SK-N-SH (cell line): ENCODE data around the gene TMEM232. TPM values are rescaled to one million over a fixed set of nuclear protein-coding genes. Genes with fewer than 3 reads are reported as not detected.

Experiments
- CTCF ChIA-PET: fragments of 300-600, 350-600 bp; formaldehyde crosslinking; extraction: SDS; loops from one replicate; lab custom pipeline; 2021; lab: Yijun Ruan, JAX
- POLR2A ChIA-PET: fragments of 350-600 bp; sonication (Branson Sonifier 250); formaldehyde crosslinking; extraction: SDS; loops from one replicate; lab custom pipeline; 2020; ENCODE audit warnings: antibody characterized with exemption, inconsistent platforms; lab: Yijun Ruan, JAX
- DNase-seq: peaks from one replicate; pipeline ENCODE4 v3.0.0; 2012
- H2AFZ ChIP-seq: fragments of 200-600 bp; sonication (generic); 2 replicates; pipeline ENCODE4 v1.8.1; 2016; ENCODE audit warnings: antibody characterized with exemption, mild to moderate bottlenecking, low read depth
- H3F3A ChIP-seq: fragments of 200-600 bp; sonication (generic); replicated peaks from 2 replicates; pipeline ENCODE3; 2016; ENCODE audit warnings: antibody characterized with exemption, mild to moderate bottlenecking; ENCODE audit not compliant: insufficient read depth
- H3K27ac ChIP-seq, 2 experiments: fragments of 200-500 bp in 1 of 2; fragments of 200-600 bp in 1 of 2; sonication (Bioruptor generic) in 1 of 2; sonication (generic), shearing (Covaris generic) in 1 of 2; 2 replicates each; pipeline versions ENCODE4 v1.5.1 to v1.6.1; 2014 to 2016; ENCODE audit warnings: low read depth in 2 of 2, inconsistent platforms in 1 of 2, low read length in 1 of 2, mild to moderate bottlenecking in 1 of 2, mixed read lengths in 1 of 2
- H3K27me3 ChIP-seq: fragments of 200-600 bp; sonication (generic), shearing (Covaris generic); 2 replicates; pipeline ENCODE4 v1.6.1; 2016; ENCODE audit warnings: mixed run types; ENCODE audit not compliant: insufficient read depth
- H3K36me3 ChIP-seq, 2 experiments: fragments of 200-500 bp in 1 of 2; fragments of 200-600 bp in 1 of 2; sonication (Bioruptor generic) in 1 of 2; sonication (generic) in 1 of 2; replicated peaks in 1 of 2; 2 replicates each; pipeline versions ENCODE3 to v1.5.1; 2014 to 2016; ENCODE audit warnings: low read length in 1 of 2, mild to moderate bottlenecking in 1 of 2; ENCODE audit not compliant: insufficient read depth in 2 of 2, control insufficient read depth in 1 of 2
- H3K4me1 ChIP-seq, 2 experiments: fragments of 200-500 bp in 1 of 2; fragments of 200-600 bp in 1 of 2; sonication (Bioruptor generic) in 1 of 2; sonication (generic), shearing (Covaris generic) in 1 of 2; 2 replicates each; pipeline versions ENCODE4 v1.5.1 to v1.6.1; 2014 to 2016; ENCODE audit warnings: low read depth in 1 of 2, low read length in 1 of 2, mixed run types in 1 of 2; ENCODE audit not compliant: insufficient read depth in 2 of 2, control insufficient read depth in 1 of 2
- H3K4me2 ChIP-seq: fragments of 200-600 bp; sonication (generic), shearing (Covaris generic); 2 replicates; pipeline ENCODE4 v1.6.1; 2017; ENCODE audit warnings: mixed run types
- H3K4me3 ChIP-seq, 2 experiments: fragments of 200-500 bp in 1 of 2; fragments of 200-600 bp in 1 of 2; sonication (Bioruptor generic) in 1 of 2; sonication (generic), shearing (Covaris generic) in 1 of 2; 2 replicates each; pipeline versions ENCODE4 v1.5.1 to v1.8.1; 2014 to 2016; ENCODE audit warnings: low read depth in 2 of 2, inconsistent platforms in 1 of 2, low read length in 1 of 2, mild to moderate bottlenecking in 1 of 2, mixed read lengths in 1 of 2, moderate library complexity in 1 of 2
- H3K79me2 ChIP-seq: fragments of 200-600 bp; sonication (generic); 2 replicates; pipeline ENCODE4 v1.8.1; 2017; ENCODE audit warnings: mild to moderate bottlenecking; ENCODE audit not compliant: insufficient read depth
- H3K9ac ChIP-seq: fragments of 200-600 bp; sonication (generic); 2 replicates; pipeline ENCODE4 v1.6.1; 2017; ENCODE audit warnings: mixed run types
- H3K9me2 ChIP-seq: fragments of 200-600 bp; sonication (generic); 2 replicates; pipeline ENCODE4 v1.6.1; 2017; ENCODE audit warnings: mixed run types
- H3K9me3 ChIP-seq: fragments of 200-600 bp; sonication (generic); 2 replicates; pipeline ENCODE4 v1.6.1; 2017; ENCODE audit warnings: mixed run types, mild to moderate bottlenecking, moderate library complexity
- H4K20me1 ChIP-seq: fragments of 200-600 bp; sonication (generic); 2 replicates; pipeline ENCODE4 v1.6.1; 2017; ENCODE audit warnings: mild to moderate bottlenecking, mixed run types; ENCODE audit not compliant: insufficient read depth
- CHD2 ChIP-seq: fragments of 150-350 bp; IDR thresholded peaks from 2 replicates; pipeline ENCODE4 v1.6.1; 2018; ENCODE audit warnings: low read length; ENCODE audit not compliant: partially characterized antibody
- ELF1 ChIP-seq: IDR thresholded peaks from 2 replicates; pipeline ENCODE4 v1.4.0; 2012
- FOXM1 ChIP-seq: IDR thresholded peaks from 2 replicates; pipeline ENCODE4 v1.4.0; 2012; ENCODE audit warnings: low read depth, mild to moderate bottlenecking
- NFIC ChIP-seq: IDR thresholded peaks from 2 replicates; pipeline ENCODE4 v1.4.0; 2012; ENCODE audit warnings: borderline replicate concordance
- NRF1 ChIP-seq: IDR thresholded peaks from 2 replicates; pipeline ENCODE4 v1.6.1; 2012; ENCODE audit warnings: low read depth, mild to moderate bottlenecking, low read length
- POLR2AphosphoS5 ChIP-seq: IDR thresholded peaks from 2 replicates; pipeline ENCODE4 v1.6.1; 2012; ENCODE audit warnings: low read depth, low read length
- RCOR1 ChIP-seq: fragments of 150-350 bp; IDR thresholded peaks from 2 replicates; pipeline ENCODE4 v1.6.1; 2017; ENCODE audit warnings: antibody characterized with exemption, low read length
- SIN3A ChIP-seq: IDR thresholded peaks from 2 replicates; pipeline ENCODE4 v1.6.1; 2012; ENCODE audit warnings: low read depth, mild to moderate bottlenecking, low read length, moderate library complexity, borderline replicate concordance
- SMC3 ChIP-seq: IDR thresholded peaks from 2 replicates; pipeline ENCODE4 v1.6.1; 2012; ENCODE audit warnings: low read depth, low read length, improper control_type of control experiment
- TAF1 ChIP-seq: IDR thresholded peaks from 2 replicates; pipeline ENCODE4 v1.6.1; 2012; ENCODE audit warnings: low read depth, mild to moderate bottlenecking, low read length, moderate library complexity, borderline replicate concordance
- TEAD4 ChIP-seq: IDR thresholded peaks from 2 replicates; pipeline ENCODE4 v1.4.0; 2012; ENCODE audit warnings: mild to moderate bottlenecking, borderline replicate concordance; ENCODE audit not compliant: insufficient read depth
- WGBS: methylation state at CpG from one replicate; pipeline ENCODE4 v1.1.6; 2017; ENCODE audit warnings: low lambda C conversion rate; 5-methylcytosine and 5-hydroxymethylcytosine counted together
- polyA plus RNA-seq, 3 experiments: library from polyadenylated mRNA; depleted of rRNA; stranded (reverse); fragments of >200 nt; gene quantifications; 2 replicates each; pipeline ENCODE4 v1.2.3, GENCODE V29; 2012
- TF ChIP-seq, protein P1 (sequence below): IDR thresholded peaks from 2 replicates; pipeline ENCODE4 v1.6.1; 2012; ENCODE audit warnings: mild to moderate bottlenecking, low read depth, low read length, moderate library complexity
- TF ChIP-seq, protein P2 (sequence below): IDR thresholded peaks from 2 replicates; pipeline ENCODE4 v1.4.0; 2012; ENCODE audit warnings: low read depth, borderline replicate concordance

The TMEM232 gene
- polyA plus RNA-seq, 1 of the 3 experiments (the other 2 are of a cell fraction), result 0.66 TPM

DNA sequence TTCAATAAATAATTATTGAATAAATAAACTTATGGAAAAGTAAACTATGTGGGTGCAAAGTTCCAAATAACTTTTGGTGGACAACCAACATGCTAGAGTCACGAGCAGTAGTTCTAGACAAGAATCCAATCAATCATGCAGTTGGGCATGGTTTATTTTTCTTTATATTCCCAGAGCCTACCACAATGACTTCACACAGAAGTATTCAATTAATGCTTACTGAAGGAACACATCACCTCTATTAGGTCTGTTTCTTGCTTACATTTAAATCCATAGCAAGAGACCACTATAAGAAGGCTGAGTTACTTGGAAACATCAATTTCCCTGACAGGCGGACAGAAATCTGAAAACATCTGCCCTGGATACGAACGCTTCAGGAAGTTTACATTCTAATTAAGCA lies 214.2 kb downstream of the TMEM232 start:
- Histone ChIP-seq H4K20me1 (no peaks in the 10 kb centered on the region), H3K9ac (no peak overlapping the region), H3K4me1 (no peaks in the 10 kb centered on the region; a peak in 1 of 4 replicates), H3K79me2 (no peaks in the 10 kb centered on the region), H3K27me3 (no peaks in the 10 kb centered on the region), H3K36me3 (no peaks in the 10 kb centered on the region), H3K27ac (no peak overlapping the region), H2AFZ (no peak overlapping the region), H3K4me2 (no peak overlapping the region), H3K9me2 (no peaks in the 10 kb centered on the region), H3K9me3 (no peaks in the 10 kb centered on the region), H3K4me3 (no peak overlapping the region), H3F3A (no peaks in the 10 kb centered on the region)
- TF ChIP-seq SMC3 (no peak), CHD2 (no peak), SIN3A (no peak)
- ChIA-PET POLR2A (no interaction called here), CTCF (interaction anchor here (1.1 kb wide), 1 partner anchor 15 kb away, joined by 3 read pairs; no protein-coding TSS in a partner anchor)
- 83% methylated on average over 4 of the region's 4 CpGs for WGBS
- no peak for DNase-seq

DNA sequence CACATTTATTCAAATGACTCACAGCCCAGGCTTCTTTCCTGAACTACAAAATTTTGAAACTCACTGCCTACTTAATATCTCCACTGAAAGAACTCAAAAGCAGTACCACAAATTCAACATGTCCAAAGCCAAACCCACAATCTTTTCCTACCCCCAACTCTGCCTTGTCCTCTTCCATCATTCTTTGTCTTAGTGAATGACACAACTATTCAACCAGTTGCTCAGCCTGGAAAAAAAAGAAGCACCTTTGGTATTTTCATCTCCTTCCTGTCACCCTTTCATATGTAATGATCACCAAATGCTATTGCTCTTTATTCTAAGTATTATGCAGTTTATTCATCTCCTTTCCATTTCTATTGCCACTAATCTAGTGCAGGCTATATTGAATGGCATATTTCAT lies 216.3 kb downstream of the TMEM232 start:
- H4K20me1 ChIP-seq, result no peaks in the 10 kb centered on the region
- ChIA-PET CTCF (no interaction called here), POLR2A (no interaction called here)
- no peak overlapping the region for H2AFZ ChIP-seq
- H3K79me2 ChIP-seq, result no peaks in the 10 kb centered on the region
- H3K4me2 ChIP-seq, result no peak overlapping the region
- no peak overlapping the region for H3K27ac ChIP-seq
- H3K4me3 ChIP-seq, result no peak overlapping the region
- DNase-seq, result no peak
- H3K4me1 ChIP-seq, result no peaks in the 10 kb centered on the region; a peak in 1 of 4 replicates
- H3F3A ChIP-seq, result no peaks in the 10 kb centered on the region
- H3K36me3 ChIP-seq, result no peaks in the 10 kb centered on the region
- H3K27me3 ChIP-seq, result no peaks in the 10 kb centered on the region
- H3K9ac ChIP-seq, result no peak overlapping the region
- no peaks in the 10 kb centered on the region for H3K9me3 ChIP-seq
- no peaks in the 10 kb centered on the region for H3K9me2 ChIP-seq
- TF ChIP-seq NRF1 (no peak), TAF1 (no peak), POLR2AphosphoS5 (no peak), FOXM1 (no peak), RCOR1 (no peak), TEAD4 (no peak), NFIC (no peak), ELF1 (no peak), SMC3 (no peak)
- TF ChIP-seq, protein P1, sequence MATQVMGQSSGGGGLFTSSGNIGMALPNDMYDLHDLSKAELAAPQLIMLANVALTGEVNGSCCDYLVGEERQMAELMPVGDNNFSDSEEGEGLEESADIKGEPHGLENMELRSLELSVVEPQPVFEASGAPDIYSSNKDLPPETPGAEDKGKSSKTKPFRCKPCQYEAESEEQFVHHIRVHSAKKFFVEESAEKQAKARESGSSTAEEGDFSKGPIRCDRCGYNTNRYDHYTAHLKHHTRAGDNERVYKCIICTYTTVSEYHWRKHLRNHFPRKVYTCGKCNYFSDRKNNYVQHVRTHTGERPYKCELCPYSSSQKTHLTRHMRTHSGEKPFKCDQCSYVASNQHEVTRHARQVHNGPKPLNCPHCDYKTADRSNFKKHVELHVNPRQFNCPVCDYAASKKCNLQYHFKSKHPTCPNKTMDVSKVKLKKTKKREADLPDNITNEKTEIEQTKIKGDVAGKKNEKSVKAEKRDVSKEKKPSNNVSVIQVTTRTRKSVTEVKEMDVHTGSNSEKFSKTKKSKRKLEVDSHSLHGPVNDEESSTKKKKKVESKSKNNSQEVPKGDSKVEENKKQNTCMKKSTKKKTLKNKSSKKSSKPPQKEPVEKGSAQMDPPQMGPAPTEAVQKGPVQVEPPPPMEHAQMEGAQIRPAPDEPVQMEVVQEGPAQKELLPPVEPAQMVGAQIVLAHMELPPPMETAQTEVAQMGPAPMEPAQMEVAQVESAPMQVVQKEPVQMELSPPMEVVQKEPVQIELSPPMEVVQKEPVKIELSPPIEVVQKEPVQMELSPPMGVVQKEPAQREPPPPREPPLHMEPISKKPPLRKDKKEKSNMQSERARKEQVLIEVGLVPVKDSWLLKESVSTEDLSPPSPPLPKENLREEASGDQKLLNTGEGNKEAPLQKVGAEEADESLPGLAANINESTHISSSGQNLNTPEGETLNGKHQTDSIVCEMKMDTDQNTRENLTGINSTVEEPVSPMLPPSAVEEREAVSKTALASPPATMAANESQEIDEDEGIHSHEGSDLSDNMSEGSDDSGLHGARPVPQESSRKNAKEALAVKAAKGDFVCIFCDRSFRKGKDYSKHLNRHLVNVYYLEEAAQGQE, result no peak
- TF ChIP-seq, protein P2, sequence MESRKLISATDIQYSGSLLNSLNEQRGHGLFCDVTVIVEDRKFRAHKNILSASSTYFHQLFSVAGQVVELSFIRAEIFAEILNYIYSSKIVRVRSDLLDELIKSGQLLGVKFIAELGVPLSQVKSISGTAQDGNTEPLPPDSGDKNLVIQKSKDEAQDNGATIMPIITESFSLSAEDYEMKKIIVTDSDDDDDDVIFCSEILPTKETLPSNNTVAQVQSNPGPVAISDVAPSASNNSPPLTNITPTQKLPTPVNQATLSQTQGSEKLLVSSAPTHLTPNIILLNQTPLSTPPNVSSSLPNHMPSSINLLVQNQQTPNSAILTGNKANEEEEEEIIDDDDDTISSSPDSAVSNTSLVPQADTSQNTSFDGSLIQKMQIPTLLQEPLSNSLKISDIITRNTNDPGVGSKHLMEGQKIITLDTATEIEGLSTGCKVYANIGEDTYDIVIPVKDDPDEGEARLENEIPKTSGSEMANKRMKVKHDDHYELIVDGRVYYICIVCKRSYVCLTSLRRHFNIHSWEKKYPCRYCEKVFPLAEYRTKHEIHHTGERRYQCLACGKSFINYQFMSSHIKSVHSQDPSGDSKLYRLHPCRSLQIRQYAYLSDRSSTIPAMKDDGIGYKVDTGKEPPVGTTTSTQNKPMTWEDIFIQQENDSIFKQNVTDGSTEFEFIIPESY, result no peak
